Suprapubic skin (tissue), 4 donors: Measurements from ENCODE around the gene ARHGEF17.

ENCODE experiments used
- EP300 ChIP-seq: sonication (generic); formaldehyde crosslinking; IDR thresholded peaks from one replicate; pipeline ENCODE4 v1.6.1; 2017; ENCODE audit warnings: antibody characterized with exemption
- POLR2A ChIP-seq, 2 donors: fragments of 450-650 bp; IDR thresholded peaks; one replicate each; pipeline ENCODE4 v1.6.1; 2017; ENCODE audit warnings: antibody characterized with exemption in 2 of 2, mild to moderate bottlenecking in 2 of 2, moderate library complexity in 2 of 2
- POLR2AphosphoS5 ChIP-seq, 3 donors: sonication (generic); formaldehyde crosslinking; IDR thresholded peaks; one replicate each; pipeline ENCODE4 v1.6.1; 2017; ENCODE audit warnings: antibody characterized with exemption in 3 of 3
- TF ChIP-seq, protein P1 (sequence below), 2 donors: fragments of 200-600 bp in 1 of 2; fragments of 450-650 bp in 1 of 2; sonication (generic) in 1 of 2; IDR thresholded peaks; one replicate each; pipeline ENCODE4 v1.5.1; 2016 to 2019; ENCODE audit warnings: antibody characterized with exemption in 2 of 2, mild to moderate bottlenecking in 1 of 2, moderate library complexity in 1 of 2

DNA sequence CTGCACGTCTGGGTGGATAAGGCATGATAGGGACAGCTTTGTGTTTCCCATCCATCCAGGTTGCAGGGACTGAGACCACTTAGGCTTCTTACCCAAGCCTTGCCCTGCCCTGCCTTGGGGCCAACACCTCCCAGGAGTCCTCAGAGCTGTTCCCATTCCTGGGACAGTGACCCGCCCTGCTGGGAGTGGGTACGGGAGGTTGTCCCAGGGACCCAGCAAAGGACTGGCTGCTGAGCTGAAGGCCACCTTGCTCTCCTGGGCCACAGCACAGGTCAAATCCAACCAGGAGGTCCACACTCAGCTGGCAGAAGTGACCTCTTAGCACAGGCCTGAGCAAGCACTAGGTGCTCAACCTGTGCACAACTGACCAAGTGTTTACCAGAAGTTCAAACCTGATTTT is 16.9 kb upstream of the ARHGEF17 start:
- TF ChIP-seq, protein P1, sequence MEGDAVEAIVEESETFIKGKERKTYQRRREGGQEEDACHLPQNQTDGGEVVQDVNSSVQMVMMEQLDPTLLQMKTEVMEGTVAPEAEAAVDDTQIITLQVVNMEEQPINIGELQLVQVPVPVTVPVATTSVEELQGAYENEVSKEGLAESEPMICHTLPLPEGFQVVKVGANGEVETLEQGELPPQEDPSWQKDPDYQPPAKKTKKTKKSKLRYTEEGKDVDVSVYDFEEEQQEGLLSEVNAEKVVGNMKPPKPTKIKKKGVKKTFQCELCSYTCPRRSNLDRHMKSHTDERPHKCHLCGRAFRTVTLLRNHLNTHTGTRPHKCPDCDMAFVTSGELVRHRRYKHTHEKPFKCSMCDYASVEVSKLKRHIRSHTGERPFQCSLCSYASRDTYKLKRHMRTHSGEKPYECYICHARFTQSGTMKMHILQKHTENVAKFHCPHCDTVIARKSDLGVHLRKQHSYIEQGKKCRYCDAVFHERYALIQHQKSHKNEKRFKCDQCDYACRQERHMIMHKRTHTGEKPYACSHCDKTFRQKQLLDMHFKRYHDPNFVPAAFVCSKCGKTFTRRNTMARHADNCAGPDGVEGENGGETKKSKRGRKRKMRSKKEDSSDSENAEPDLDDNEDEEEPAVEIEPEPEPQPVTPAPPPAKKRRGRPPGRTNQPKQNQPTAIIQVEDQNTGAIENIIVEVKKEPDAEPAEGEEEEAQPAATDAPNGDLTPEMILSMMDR (IDR thresholded peaks at IDR 0.05) = no peak
- TF ChIP-seq EP300 (no peak), POLR2AphosphoS5 (IDR thresholded peaks at IDR 0.05) (no peak), POLR2A (IDR thresholded peaks at IDR 0.05) (no peak)
